HCT116 (cell line): Measurements from ENCODE around the gene ANTXR2. TPM values are rescaled to one million over a fixed set of nuclear protein-coding genes. Genes with fewer than 3 reads are reported as not detected.

Experiments used
- ATAC-seq: fragments of 200-7000 bp; cut with Tn5 transposase; 2 replicates; pipeline ENCODE4 v1.9.1; 2020; ENCODE audit warnings: mild to moderate bottlenecking, moderate library complexity
- BruUV-seq: library from RNA; stranded (reverse); fragments of 400-500 nt; replicated peaks from 2 replicates; lab custom pipeline; 2021; lab: Mats Ljungman, UMichigan
- CTCF ChIA-PET: fragments of 300-600 bp; sonication (Branson Sonifier 250); formaldehyde crosslinking; loops from one replicate; lab custom pipeline; 2021; ENCODE audit warnings: antibody characterized with exemption; lab: Charles Lee
- POLR2A ChIA-PET: fragments of 300-600, 350-600 bp; sonication (Branson Sonifier 250); formaldehyde crosslinking; loops from one replicate; lab custom pipeline; 2021; ENCODE audit warnings: antibody characterized with exemption; lab: Charles Lee
- RAD21 ChIA-PET, 2 experiments: fragments of 300-600 bp; sonication (Branson Sonifier 250); formaldehyde crosslinking; loops; one replicate each; lab custom pipeline; 2023; ENCODE audit warnings: low total read pairs in 2 of 2; ENCODE audit not compliant: uncharacterized antibody in 2 of 2, unreplicated experiment in 2 of 2, low non-redundant PET in 1 of 2; lab: Charles Lee
- DNase-seq: peaks from one replicate; pipeline ENCODE4 v3.0.0-alpha.2; 2010; ENCODE audit warnings: low read depth, low spot score
- H2AFZ ChIP-seq: fragments of 200-600 bp; shearing (Covaris generic), sonication (generic); 2 replicates; pipeline ENCODE4 v1.6.1; 2017; ENCODE audit warnings: low read depth, mixed run types, mixed read lengths, antibody characterized with exemption, low read length; ENCODE audit not compliant: poor library complexity, severe bottlenecking
- H3K27ac ChIP-seq: 2 replicates; pipeline ENCODE4 v1.5.1; 2012; ENCODE audit warnings: low read depth, low read length
- H3K27me3 ChIP-seq: fragments of 200-600 bp; sonication (generic); 2 replicates; pipeline ENCODE4 v1.6.1; 2016; ENCODE audit warnings: mixed run types, low read length, mixed read lengths; ENCODE audit not compliant: insufficient read depth
- H3K36me3 ChIP-seq, 2 experiments: fragments of 200-500 bp in 1 of 2; fragments of 200-600 bp in 1 of 2; sonication (Bioruptor generic) in 1 of 2; sonication (generic) in 1 of 2; 2 replicates each; pipeline versions ENCODE4 v1.5.1 to v1.6.1; 2014 to 2016; ENCODE audit warnings: low read length in 2 of 2, inconsistent platforms in 1 of 2, mixed read lengths in 1 of 2, mixed run types in 1 of 2; ENCODE audit not compliant: insufficient read depth in 2 of 2, control insufficient read depth in 1 of 2
- H3K4me1 ChIP-seq, 2 experiments: fragments of 200-600 bp in 1 of 2; sonication (generic) in 1 of 2; 2 replicates each; pipeline versions ENCODE4 v1.5.1 to v1.6.1; 2012 to 2017; ENCODE audit warnings: low read length in 2 of 2, inconsistent platforms in 1 of 2, mild to moderate bottlenecking in 1 of 2, mixed read lengths in 1 of 2, mixed run types in 1 of 2, moderate library complexity in 1 of 2; ENCODE audit not compliant: insufficient read depth in 2 of 2, control insufficient read depth in 1 of 2
- H3K4me2 ChIP-seq: fragments of 200-600 bp; sonication (generic); 2 replicates; pipeline ENCODE4 v1.6.1; 2017; ENCODE audit warnings: mixed run types, low read length, mixed read lengths
- H3K4me3 ChIP-seq, 2 experiments: fragments of 200-600 bp in 1 of 2; sonication (generic) in 1 of 2; replicated peaks in 1 of 2; 2 replicates each; pipeline ENCODE4 v1.5.1; 2011 to 2016; ENCODE audit warnings: low read length in 2 of 2, control low read depth in 1 of 2, low read depth in 1 of 2, mild to moderate bottlenecking in 1 of 2, mixed read lengths in 1 of 2, mixed run types in 1 of 2
- H3K79me2 ChIP-seq: fragments of 200-600 bp; sonication (generic); 2 replicates; pipeline ENCODE4 v1.6.1; 2017; ENCODE audit warnings: mild to moderate bottlenecking, mixed run types, low read length, moderate library complexity, mixed read lengths; ENCODE audit not compliant: insufficient read depth
- H3K9ac ChIP-seq: fragments of 200-600 bp; sonication (generic); 2 replicates; pipeline ENCODE4 v1.6.1; 2016; ENCODE audit warnings: low read length, mixed read lengths
- H3K9me2 ChIP-seq: fragments of 200-600 bp; sonication (generic), shearing (Covaris generic); 2 replicates; pipeline ENCODE4 v1.6.1; 2017; ENCODE audit warnings: mixed run types, mild to moderate bottlenecking, moderate library complexity; ENCODE audit not compliant: insufficient read depth
- H3K9me3 ChIP-seq, 2 experiments: fragments of 200-500 bp in 1 of 2; fragments of 200-600 bp in 1 of 2; sonication (Bioruptor generic) in 1 of 2; sonication (generic) in 1 of 2; 2 replicates each; pipeline ENCODE4 v1.6.1; 2014 to 2017; ENCODE audit warnings: low read length in 2 of 2, mixed read lengths in 2 of 2, inconsistent platforms in 1 of 2, low read depth in 1 of 2, mild to moderate bottlenecking in 1 of 2, mixed run types in 1 of 2, moderate library complexity in 1 of 2; ENCODE audit not compliant: control insufficient read depth in 1 of 2, insufficient read depth in 1 of 2
- H4K20me1 ChIP-seq: fragments of 200-600 bp; sonication (generic), shearing (Covaris generic); 2 replicates; pipeline ENCODE4 v1.6.1; 2017; ENCODE audit warnings: mixed run types, mild to moderate bottlenecking, moderate library complexity; ENCODE audit not compliant: insufficient read depth
- FOSL1 ChIP-seq: IDR thresholded peaks from 2 replicates; pipeline ENCODE4 v1.6.1; 2012; ENCODE audit warnings: low read depth
- RAD21 ChIP-seq: IDR thresholded peaks from 2 replicates; pipeline ENCODE4 v1.6.1; 2012; ENCODE audit warnings: low read depth, mild to moderate bottlenecking
- TCF7L2 ChIP-seq: IDR thresholded peaks from 2 replicates; pipeline ENCODE4 v1.7.0; 2011; ENCODE audit warnings: borderline replicate concordance, inconsistent platforms; ENCODE audit not compliant: insufficient read depth, insufficient read length; ENCODE audit errors: extremely low read depth
- ZFX ChIP-seq: fragments of 450-650 bp; IDR thresholded peaks from 2 replicates; pipeline ENCODE4 v1.6.1; 2017
- intact Hi-C: fragments of 100-400 bp; cut with micrococcal nuclease; formaldehyde crosslinking; loops from 2 replicates; pipeline ENCODE4 v1.10.0; 2022
- total RNA-seq: library from RNA; stranded (reverse); gene quantifications from one replicate; pipeline ENCODE4 v1.2.1, GENCODE V29; 2021; ENCODE audit not compliant: unreplicated experiment
- TF ChIP-seq, protein P1 (sequence below): IDR thresholded peaks from 2 replicates; pipeline ENCODE4 v1.6.1; 2011; ENCODE audit warnings: mild to moderate bottlenecking, low read length, moderate library complexity; ENCODE audit not compliant: insufficient replicate concordance; ENCODE audit errors: extremely low read depth
- TF ChIP-seq, protein P2 (sequence below): IDR thresholded peaks from 2 replicates; pipeline ENCODE4 v1.6.1; 2012
- TF ChIP-seq, protein P3 (sequence below): IDR thresholded peaks from 2 replicates; pipeline ENCODE4 v1.6.1; 2012

The ANTXR2 gene
- total RNA-seq, 1 experiment from 2014 or later = 6.3 TPM

DNA sequence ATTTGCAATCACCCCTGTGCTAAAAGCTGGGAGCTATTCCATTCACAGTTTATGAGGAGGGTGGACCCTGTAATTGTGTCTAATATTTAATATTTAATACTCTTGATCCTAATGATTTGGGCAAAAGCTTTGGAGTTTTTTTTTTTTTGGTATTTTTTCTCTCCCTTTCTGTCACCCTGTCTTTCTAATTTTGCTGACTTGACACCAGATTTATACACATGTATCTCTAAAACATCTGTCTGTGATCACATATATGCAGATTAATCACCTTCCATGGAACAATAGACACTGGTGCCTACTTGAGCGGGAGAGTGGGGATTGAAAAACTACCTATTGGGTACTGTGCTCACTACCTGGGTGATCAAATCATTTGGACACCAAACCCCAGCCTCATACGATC lies 18.7 kb upstream of the ANTXR2 start:
- Histone ChIP-seq H3K36me3 (no peaks in the 10 kb centered on the region), H3K9me2 (no peaks in the 10 kb centered on the region), H3K27me3 (no peaks in the 10 kb centered on the region), H3K9ac (no peak overlapping the region), H3K27ac (no peak overlapping the region), H2AFZ (no peak overlapping the region), H3K4me3 (no peak overlapping the region), H3K4me2 (no peak overlapping the region), H4K20me1 (no peaks in the 10 kb centered on the region), H3K79me2 (no peaks in the 10 kb centered on the region), H3K4me1 (no peaks in the 10 kb centered on the region), H3K9me3 (no peaks in the 10 kb centered on the region)
- intact Hi-C loops = no loop called here
- ChIA-PET CTCF (no interaction called here), RAD21 (no interaction called here), POLR2A (no interaction called here)
- ATAC-seq (no peak), DNase-seq (no peak)
- BruUV-seq = no TSS peak
- TF ChIP-seq FOSL1 = no peak
- TF ChIP-seq RAD21 = no peak
- TF ChIP-seq, protein P1, sequence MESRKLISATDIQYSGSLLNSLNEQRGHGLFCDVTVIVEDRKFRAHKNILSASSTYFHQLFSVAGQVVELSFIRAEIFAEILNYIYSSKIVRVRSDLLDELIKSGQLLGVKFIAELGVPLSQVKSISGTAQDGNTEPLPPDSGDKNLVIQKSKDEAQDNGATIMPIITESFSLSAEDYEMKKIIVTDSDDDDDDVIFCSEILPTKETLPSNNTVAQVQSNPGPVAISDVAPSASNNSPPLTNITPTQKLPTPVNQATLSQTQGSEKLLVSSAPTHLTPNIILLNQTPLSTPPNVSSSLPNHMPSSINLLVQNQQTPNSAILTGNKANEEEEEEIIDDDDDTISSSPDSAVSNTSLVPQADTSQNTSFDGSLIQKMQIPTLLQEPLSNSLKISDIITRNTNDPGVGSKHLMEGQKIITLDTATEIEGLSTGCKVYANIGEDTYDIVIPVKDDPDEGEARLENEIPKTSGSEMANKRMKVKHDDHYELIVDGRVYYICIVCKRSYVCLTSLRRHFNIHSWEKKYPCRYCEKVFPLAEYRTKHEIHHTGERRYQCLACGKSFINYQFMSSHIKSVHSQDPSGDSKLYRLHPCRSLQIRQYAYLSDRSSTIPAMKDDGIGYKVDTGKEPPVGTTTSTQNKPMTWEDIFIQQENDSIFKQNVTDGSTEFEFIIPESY = no peak

DNA sequence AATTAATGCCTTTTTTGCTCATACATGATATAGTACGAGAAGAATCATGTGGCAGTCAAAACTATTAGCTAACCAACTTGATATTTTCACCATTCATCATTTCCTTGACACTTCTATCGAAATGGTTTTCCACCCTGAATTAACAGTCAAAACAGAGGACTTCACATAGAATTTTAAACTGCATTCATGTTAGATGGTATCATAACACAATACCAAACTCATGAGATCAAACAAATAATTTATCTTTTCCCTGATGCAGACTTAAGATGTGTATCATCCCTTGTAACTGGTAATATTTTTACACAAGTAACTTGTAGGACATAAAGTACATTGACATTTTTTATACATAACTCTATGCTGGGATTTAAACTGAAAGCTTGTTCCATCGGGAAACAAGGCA lies 18.2 kb upstream of the ANTXR2 start:
- Histone ChIP-seq H3K4me2 (no peak overlapping the region), H3K4me1 (no peaks in the 10 kb centered on the region)
- TF ChIP-seq, protein P1 = no peak
- TF ChIP-seq, protein P2, sequence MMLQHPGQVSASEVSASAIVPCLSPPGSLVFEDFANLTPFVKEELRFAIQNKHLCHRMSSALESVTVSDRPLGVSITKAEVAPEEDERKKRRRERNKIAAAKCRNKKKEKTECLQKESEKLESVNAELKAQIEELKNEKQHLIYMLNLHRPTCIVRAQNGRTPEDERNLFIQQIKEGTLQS = no peak
- TF ChIP-seq, protein P3, sequence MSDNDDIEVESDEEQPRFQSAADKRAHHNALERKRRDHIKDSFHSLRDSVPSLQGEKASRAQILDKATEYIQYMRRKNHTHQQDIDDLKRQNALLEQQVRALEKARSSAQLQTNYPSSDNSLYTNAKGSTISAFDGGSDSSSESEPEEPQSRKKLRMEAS = no peak
- no peak for TF ChIP-seq TCF7L2
- no peak for TF ChIP-seq ZFX
- TF ChIP-seq, all 23 proteins: peak for 0
- Histone ChIP-seq H3K9ac (no peak overlapping the region), H4K20me1 (no peaks in the 10 kb centered on the region), H3K9me3 (no peaks in the 10 kb centered on the region), H3K27me3 (no peaks in the 10 kb centered on the region), H3K36me3 (no peaks in the 10 kb centered on the region), H3K4me3 (no peak overlapping the region), H2AFZ (no peak overlapping the region), H3K9me2 (no peaks in the 10 kb centered on the region), H3K27ac (no peak overlapping the region), H3K79me2 (no peaks in the 10 kb centered on the region)
- intact Hi-C loops = no loop called here
- POLR2A ChIA-PET = no interaction called here
- BruUV-seq = no TSS peak
- CTCF ChIA-PET = no interaction called here
- no peak for DNase-seq
- RAD21 ChIA-PET = no interaction called here
- no peak for ATAC-seq
